Measurements from ENCODE around the gene LPCAT1. TPM values are rescaled to one million over a fixed set of nuclear protein-coding genes. Genes with fewer than 3 reads are reported as not detected.

Gene LPCAT1
- total and polyA plus RNA-seq, 2 donors (not counting 3 experiments of a cell fraction or from before 2014, with no cell fraction given), result 28.9 to 57.2 TPM

DNA sequence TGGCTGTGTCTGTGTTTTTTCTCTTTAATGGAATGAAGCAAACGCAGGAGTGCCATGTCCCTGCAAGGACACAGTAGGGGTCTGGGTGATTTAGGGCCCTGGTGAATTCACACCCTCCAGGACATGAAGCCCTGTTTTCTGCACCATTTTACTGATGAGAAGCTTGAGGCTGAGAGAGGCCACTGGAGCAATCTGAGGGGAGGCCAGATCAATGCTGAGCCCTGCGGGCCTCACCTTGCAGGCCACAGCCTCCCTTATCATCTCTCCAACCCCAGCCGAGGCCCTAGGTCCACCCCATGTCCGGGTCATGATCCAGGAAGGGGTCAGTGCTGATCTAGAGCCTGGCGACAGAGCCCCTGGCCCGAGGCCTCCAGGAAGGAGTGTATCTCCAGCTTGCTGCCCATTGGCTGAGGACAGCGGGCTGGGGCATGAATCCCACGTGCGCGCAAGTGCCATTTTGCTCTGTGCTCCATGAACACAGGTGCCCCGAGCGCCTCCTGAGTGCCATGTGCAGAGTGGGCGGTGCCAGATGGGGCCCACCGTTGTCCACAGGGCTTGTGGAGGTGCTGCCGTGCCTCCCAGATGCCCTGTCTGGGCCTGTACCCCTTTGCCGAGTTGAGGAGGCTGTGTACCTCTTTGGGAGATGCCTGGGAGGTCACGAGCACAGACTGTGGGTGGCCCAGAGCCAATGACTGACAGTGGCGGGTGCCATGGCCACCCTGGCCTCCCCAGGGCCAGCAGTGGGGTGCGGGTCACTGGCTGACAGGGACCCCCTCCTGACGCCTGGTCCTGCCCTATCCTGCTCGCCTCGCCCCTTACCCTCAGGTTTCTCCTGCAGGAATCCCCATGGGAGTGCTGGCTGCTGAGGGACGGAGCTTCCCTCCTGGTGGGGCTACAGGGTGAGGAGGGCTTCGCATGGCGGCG is 32.3 kb upstream of the LPCAT1 start:
- peaks cover 0 to 2% of the 10 kb centered on the region in 2 experiments for H3K27me3 ChIP-seq (ENCODE audit: control insufficient read depth in 2 of 2, insufficient read depth in 2 of 2, low read length in 2 of 2)
- BruUV-seq (replicated peaks), result no TSS peak

DNA sequence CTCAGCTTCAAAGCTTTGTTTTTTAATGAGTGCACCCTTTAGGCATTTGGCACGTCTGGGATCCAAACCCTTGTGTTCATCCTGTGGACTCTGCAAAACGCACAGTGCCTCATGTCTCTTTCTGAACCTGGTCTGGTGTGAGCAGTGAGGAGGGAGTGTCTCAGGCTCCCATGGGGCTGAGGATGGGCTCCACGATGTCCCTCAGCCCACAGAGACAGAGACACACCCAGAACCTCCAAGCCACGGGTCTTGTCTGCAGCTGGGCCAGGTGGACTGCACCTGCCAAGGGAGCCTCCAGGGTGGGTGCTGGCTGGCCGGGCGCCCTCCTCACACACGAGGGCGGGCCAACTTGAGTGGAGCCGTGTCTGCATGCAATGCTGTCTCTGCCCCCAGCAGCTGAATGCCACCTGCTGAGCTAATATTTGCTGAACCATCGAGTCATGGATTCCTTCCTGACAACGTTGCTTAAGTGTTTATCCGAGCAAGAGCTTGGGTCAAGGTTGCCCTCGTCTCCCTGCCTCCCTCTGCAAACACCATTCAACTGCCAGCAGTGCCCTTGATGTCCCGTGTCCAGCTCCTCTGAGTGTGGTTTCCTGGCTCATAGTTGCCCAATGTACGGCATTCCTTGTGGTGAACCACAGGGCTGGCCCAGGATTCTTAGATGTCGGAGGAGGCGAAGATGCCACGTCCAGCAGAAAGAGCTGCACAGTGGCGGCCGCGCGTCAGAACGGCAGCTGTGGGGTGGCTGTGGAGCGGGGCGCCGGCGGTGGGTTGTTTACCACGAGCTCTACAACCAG is 31.4 kb upstream of the LPCAT1 start:
- Histone ChIP-seq H2AFZ (ENCODE audit: low read depth, low read length) (no peak overlapping the region), H3K36me3 (ENCODE audit: control insufficient read depth in 2 of 2, extremely low read depth in 1 of 2, insufficient read depth in 2 of 2, low read length in 2 of 2) (no peaks in the 10 kb centered on the region), H3K27me3 (ENCODE audit: control insufficient read depth in 2 of 2, insufficient read depth in 2 of 2, low read length in 2 of 2) (peaks cover 0 to 2% of the 10 kb centered on the region in 2 experiments), H3K27ac (ENCODE audit: insufficient read depth, low read depth, low read length) (no peak overlapping the region), H3K9ac (replicated peaks; ENCODE audit: extremely low read depth, insufficient read depth, low read length) (no peak overlapping the region), H3K4me2 (ENCODE audit: insufficient read depth, low read length) (no peak overlapping the region), H4K20me1 (replicated peaks; ENCODE audit: control insufficient read depth, extremely low read depth, insufficient read depth, low read length) (no peaks in the 10 kb centered on the region), H3K79me2 (ENCODE audit: control insufficient read depth, insufficient read depth, low read length) (no peaks in the 10 kb centered on the region), H3K9me1 (replicated peaks; ENCODE audit: control insufficient read depth, extremely low read depth, insufficient read depth, low read length) (no peaks in the 10 kb centered on the region), H3K9me3 (replicated peaks; ENCODE audit: control insufficient read depth, insufficient read depth, low read length) (no peaks in the 10 kb centered on the region), H3K4me1 (ENCODE audit: control insufficient read depth, extremely low read depth, insufficient read depth, low read length) (peaks cover 5% of the 10 kb centered on the region), H3K4me3 (replicated peaks in 1 of 3; ENCODE audit: insufficient read depth in 1 of 3, low read depth in 1 of 3, low read length in 3 of 3) (no peak overlapping the region)
- intact Hi-C loops (cut with micrococcal nuclease) (no loop called here), dilution Hi-C loops (cut with MboI; ENCODE audit: extremely low pct_ligation_motif_present, low sequenced_read_pairs) (no loop called here)
- ChIA-PET CTCF (interaction anchor here (0.9 kb wide), 1 partner anchor 13 kb away, joined by 3 read pairs; no protein-coding TSS in a partner anchor), POLR2A (no interaction called here)
- FAIRE-seq, result no peak
- DNase-seq (ENCODE audit: low read depth, low spot score), result no peak
- TF ChIP-seq EZH2 (IDR thresholded peaks at IDR 0.05; ENCODE audit: borderline replicate concordance, low read depth, low read length, severe bottlenecking), result no peak
- no peak for TF ChIP-seq POLR2A (IDR thresholded peaks at IDR 0.05; ENCODE audit: low read depth, low read length)
- no TSS peak for BruUV-seq (replicated peaks)

More for the DNA sequence above, 32.3 kb upstream of the LPCAT1 start:
- ChIA-PET POLR2A (no interaction called here), CTCF (interaction anchor here (0.9 kb wide), 1 partner anchor 12 kb away, joined by 3 read pairs; no protein-coding TSS in a partner anchor)
- H3K27ac ChIP-seq (ENCODE audit: insufficient read depth, low read depth, low read length), result no peak overlapping the region
- H3K9me3 ChIP-seq (replicated peaks; ENCODE audit: control insufficient read depth, insufficient read depth, low read length), result no peaks in the 10 kb centered on the region
- H3K4me2 ChIP-seq (ENCODE audit: insufficient read depth, low read length), result no peak overlapping the region
- FAIRE-seq, result no peak
- H2AFZ ChIP-seq (ENCODE audit: low read depth, low read length), result no peak overlapping the region
- H3K4me1 ChIP-seq (ENCODE audit: control insufficient read depth, extremely low read depth, insufficient read depth, low read length), result peaks cover 5% of the 10 kb centered on the region
- H3K79me2 ChIP-seq (ENCODE audit: control insufficient read depth, insufficient read depth, low read length), result no peaks in the 10 kb centered on the region
- no peak for TF ChIP-seq FOS (IDR thresholded peaks at IDR 0.05; ENCODE audit: borderline replicate concordance, insufficient read depth, low read length)
- no peak for TF ChIP-seq POLR2AphosphoS5 (IDR thresholded peaks at IDR 0.05; ENCODE audit: insufficient read depth, low read depth, low read length)
- TF ChIP-seq, protein P1, sequence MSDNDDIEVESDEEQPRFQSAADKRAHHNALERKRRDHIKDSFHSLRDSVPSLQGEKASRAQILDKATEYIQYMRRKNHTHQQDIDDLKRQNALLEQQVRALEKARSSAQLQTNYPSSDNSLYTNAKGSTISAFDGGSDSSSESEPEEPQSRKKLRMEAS (IDR thresholded peaks at IDR 0.05; ENCODE audit: insufficient read depth, insufficient read length), result no peak
- no peak for TF ChIP-seq MYC (IDR thresholded peaks at IDR 0.05; ENCODE audit: low read depth, low read length)
- no peak overlapping the region for H3K9ac ChIP-seq (replicated peaks; ENCODE audit: extremely low read depth, insufficient read depth, low read length)
- DNase-seq (ENCODE audit: low read depth, low spot score), result no peak
- no peaks in the 10 kb centered on the region for H3K36me3 ChIP-seq (ENCODE audit: control insufficient read depth in 2 of 2, extremely low read depth in 1 of 2, insufficient read depth in 2 of 2, low read length in 2 of 2)
- dilution Hi-C loops (cut with MboI; ENCODE audit: extremely low pct_ligation_motif_present, low sequenced_read_pairs), result no loop called here
- intact Hi-C loops (cut with micrococcal nuclease), result no loop called here
- H3K9me1 ChIP-seq (replicated peaks; ENCODE audit: control insufficient read depth, extremely low read depth, insufficient read depth, low read length), result no peaks in the 10 kb centered on the region
- no peak overlapping the region for H3K4me3 ChIP-seq (replicated peaks in 1 of 3; ENCODE audit: insufficient read depth in 1 of 3, low read depth in 1 of 3, low read length in 3 of 3)
- H4K20me1 ChIP-seq (replicated peaks; ENCODE audit: control insufficient read depth, extremely low read depth, insufficient read depth, low read length), result no peaks in the 10 kb centered on the region
